K562 (cell line): ENCODE measurements around the gene PAX5. TPM values are rescaled to one million over a fixed set of nuclear protein-coding genes. Genes with fewer than 3 reads are reported as not detected.

Source experiments
- ATAC-seq: fragments of 200-7000 bp; cut with Tn5 transposase; 3 replicates; pipeline ENCODE4 v1.9.1; 2020; ENCODE audit warnings: moderate library complexity
- BruUV-seq: library from RNA; stranded (reverse); fragments of 400-500 nt; replicated peaks from 2 replicates; lab custom pipeline; 2021; lab: Mats Ljungman, UMichigan
- CTCF ChIA-PET: fragments of 300-600 bp; formaldehyde crosslinking; extraction: SDS; loops from one replicate; lab custom pipeline; 2021; ENCODE audit warnings: low intra/inter-chr PET ratio; lab: Yijun Ruan, JAX
- POLR2A ChIA-PET: fragments of 300-600, 350-650 bp; sonication (Branson Sonifier 250); formaldehyde crosslinking; extraction: SDS; loops from one replicate; lab custom pipeline; 2021; ENCODE audit warnings: antibody characterized with exemption, inconsistent platforms; lab: Yijun Ruan, JAX
- DNase-seq, 4 experiments: peaks; one replicate each; pipeline versions ENCODE4 v3.0.0 to v3.0.0-alpha.2; 2011 to 2018; ENCODE audit warnings: low spot score in 3 of 4, mixed read lengths in 3 of 4; ENCODE audit errors: extremely low read depth in 1 of 4
- FAIRE-seq: peaks from 2 replicates; lab custom pipeline; 2011; peaks lifted over from hg19 to GRCh38; lab: Jason Lieb, UNC
- H2AFZ ChIP-seq: 2 replicates; pipeline ENCODE4 v1.6.0; 2011; ENCODE audit warnings: low read depth, low read length, control low read depth, inconsistent platforms
- H3K27ac ChIP-seq: fragments of 200-600 bp; 3 replicates; pipeline ENCODE4 v1.8.0; 2011; ENCODE audit warnings: low read depth, mild to moderate bottlenecking, control low read depth, inconsistent platforms, low read length, moderate library complexity, mixed read lengths; ENCODE audit errors: extremely low read depth
- H3K27me3 ChIP-seq, 2 experiments: fragments of 300-600 bp in 1 of 2; 2 replicates in 1 of 2; 3 replicates in 1 of 2; pipeline versions ENCODE4 v1.6.0 to v1.8.0; 2011; ENCODE audit warnings: inconsistent platforms in 2 of 2, low read length in 2 of 2, mild to moderate bottlenecking in 1 of 2, mixed read lengths in 1 of 2, moderate library complexity in 1 of 2; ENCODE audit not compliant: control insufficient read depth in 2 of 2, insufficient read depth in 2 of 2
- H3K36me3 ChIP-seq: fragments of 300-600 bp; 3 replicates; pipeline ENCODE4 v1.8.0; 2011; ENCODE audit warnings: mild to moderate bottlenecking, low read length, inconsistent platforms; ENCODE audit not compliant: control insufficient read depth, insufficient read depth
- H3K4me1 ChIP-seq, 2 experiments: fragments of 200-600 bp in 1 of 2; replicated peaks in 1 of 2; 2 replicates in 1 of 2; 3 replicates in 1 of 2; pipeline versions ENCODE4 v1.5.1 to v1.8.0; 2011; ENCODE audit warnings: inconsistent platforms in 2 of 2, low read length in 2 of 2, mild to moderate bottlenecking in 1 of 2, mixed read lengths in 1 of 2, moderate library complexity in 1 of 2; ENCODE audit not compliant: control insufficient read depth in 2 of 2, insufficient read depth in 2 of 2
- H3K4me2 ChIP-seq: 2 replicates; pipeline ENCODE4 v1.6.1; 2011; ENCODE audit warnings: low read length, control low read depth, inconsistent platforms, mixed read lengths; ENCODE audit not compliant: insufficient read depth
- H3K4me3 ChIP-seq: fragments of 200-600 bp; sonication (generic), shearing (Covaris generic); 2 replicates; pipeline ENCODE4 v1.5.1; 2016; ENCODE audit warnings: control low read depth, inconsistent platforms
- H3K79me2 ChIP-seq: fragments of 200-600 bp; 3 replicates; pipeline ENCODE4 v1.8.0; 2011; ENCODE audit warnings: low read length, inconsistent platforms; ENCODE audit not compliant: control insufficient read depth, insufficient read depth
- H3K9ac ChIP-seq, 2 experiments: 2 replicates each; pipeline versions ENCODE4 v1.6.0 to v1.6.1; 2011; ENCODE audit warnings: low read depth in 2 of 2, low read length in 2 of 2, control low read depth in 1 of 2, inconsistent platforms in 1 of 2, mild to moderate bottlenecking in 1 of 2, mixed read lengths in 1 of 2; ENCODE audit not compliant: insufficient read depth in 1 of 2
- H3K9me1 ChIP-seq: one replicate; pipeline ENCODE4 v1.6.0; 2011; ENCODE audit warnings: inconsistent platforms, mild to moderate bottlenecking, low read length, moderate library complexity; ENCODE audit not compliant: control insufficient read depth, insufficient read depth
- H3K9me3 ChIP-seq: replicated peaks from 2 replicates; pipeline ENCODE4 v1.5.1; 2011; ENCODE audit warnings: low read depth, low read length, inconsistent platforms; ENCODE audit not compliant: control insufficient read depth, insufficient read depth
- H4K20me1 ChIP-seq: replicated peaks from 2 replicates; pipeline ENCODE4 v1.6.1; 2011; ENCODE audit warnings: low read length, inconsistent platforms, mixed read lengths; ENCODE audit not compliant: control insufficient read depth, insufficient read depth
- ARID2 ChIP-seq: fragments of 450-650 bp; IDR thresholded peaks from 2 replicates; pipeline ENCODE4 v1.6.1; 2017; ENCODE audit warnings: antibody characterized with exemption, mild to moderate bottlenecking
- CCNT2 ChIP-seq: IDR thresholded peaks from 2 replicates; pipeline ENCODE4 v1.6.1; 2011; ENCODE audit warnings: borderline replicate concordance, low read depth, mild to moderate bottlenecking, moderate library complexity, mixed read lengths, low read length; ENCODE audit not compliant: insufficient read length; ENCODE audit errors: extremely low read depth
- DNMT1 ChIP-seq: fragments of 450-650 bp; IDR thresholded peaks from 2 replicates; pipeline ENCODE4 v1.6.1; 2016; ENCODE audit warnings: antibody characterized with exemption, mild to moderate bottlenecking
- E2F5 ChIP-seq: sonication (generic); formaldehyde crosslinking; IDR thresholded peaks from 2 replicates; pipeline ENCODE4 v1.8.0; 2022; ENCODE audit warnings: mild to moderate bottlenecking, missing genetic modification reagents
- EWSR1 ChIP-seq: fragments of 450-650 bp; IDR thresholded peaks from 2 replicates; pipeline ENCODE4 v1.6.1; 2018; ENCODE audit warnings: borderline replicate concordance, mild to moderate bottlenecking, low read depth, moderate library complexity; ENCODE audit not compliant: partially characterized antibody
- FOS ChIP-seq: IDR thresholded peaks from 3 replicates; pipeline ENCODE4 v1.6.1; 2011; ENCODE audit not compliant: insufficient read length; ENCODE audit errors: extremely low read depth
- GABPA ChIP-seq: fragments of 200-800 bp; sonication (Bioruptor generic); conservative IDR thresholded peaks from 2 replicates; pipeline ENCODE4 v1.6.1; 2016; ENCODE audit warnings: low read depth, missing genetic modification characterization, missing compliant biosample characterization
- GTF2E2 ChIP-seq: fragments of 200-800 bp; sonication (Bioruptor generic); IDR thresholded peaks from 2 replicates; pipeline ENCODE4 v1.6.1; 2016; ENCODE audit warnings: missing genetic modification characterization, missing compliant biosample characterization
- MAFK ChIP-seq: IDR thresholded peaks from 2 replicates; pipeline ENCODE4 v1.6.1; 2011; ENCODE audit warnings: low read length, improper control_type of control experiment
- MEF2D ChIP-seq: conservative IDR thresholded peaks from 2 replicates; pipeline ENCODE4 v1.6.1; 2016; ENCODE audit warnings: low read depth, missing genetic modification characterization, missing compliant biosample characterization
- NFE2L1 ChIP-seq: fragments of 450-650 bp; IDR thresholded peaks from 2 replicates; pipeline ENCODE4 v1.6.1; 2016; ENCODE audit warnings: missing genetic modification characterization, low read depth, mild to moderate bottlenecking, missing compliant biosample characterization, moderate library complexity, borderline replicate concordance
- NR2C1 ChIP-seq, 2 experiments: fragments of 450-650 bp; IDR thresholded peaks; 2 replicates each; pipeline ENCODE4 v1.6.1; 2017; ENCODE audit warnings: mild to moderate bottlenecking in 2 of 2, antibody characterized with exemption in 1 of 2, inconsistent platforms in 1 of 2, missing compliant biosample characterization in 1 of 2, missing genetic modification characterization in 1 of 2
- PHF20 ChIP-seq: fragments of 450-650 bp; IDR thresholded peaks from 2 replicates; pipeline ENCODE4 v1.6.1; 2018; ENCODE audit not compliant: partially characterized antibody
- POLR2B ChIP-seq: fragments of 450-650 bp; IDR thresholded peaks from 2 replicates; pipeline ENCODE4 v1.6.1; 2018; ENCODE audit warnings: low read depth; ENCODE audit not compliant: partially characterized antibody
- TSC22D4 ChIP-seq: fragments of 450-650 bp; IDR thresholded peaks from 2 replicates; pipeline ENCODE4 v1.6.1; 2016; ENCODE audit warnings: missing genetic modification characterization, missing biosample characterization, control low read depth
- ZNF224 ChIP-seq: sonication (generic); formaldehyde crosslinking; IDR thresholded peaks from 2 replicates; pipeline ENCODE4 v1.8.0; 2022; ENCODE audit warnings: mild to moderate bottlenecking, missing genetic modification reagents
- WGBS: fragments of 100-300 bp; shearing (Covaris generic); methylation state at CpG from one replicate; pipeline ENCODE4 v1.1.6; 2016; ENCODE audit warnings: low coverage, mixed read lengths; ENCODE audit not compliant: insufficient coverage; ENCODE audit errors: missing lambda C conversion rate; 5-methylcytosine and 5-hydroxymethylcytosine counted together
- in situ Hi-C: fragments of 300-500 bp; cut with MboI; formaldehyde crosslinking; loops from 4 replicates; pipeline ENCODE4 v1.15.0; 2018; ENCODE audit warnings: inconsistent platforms, mixed read lengths
- intact Hi-C: fragments of 100-400 bp; cut with micrococcal nuclease; formaldehyde crosslinking; loops from 2 replicates; pipeline ENCODE4 v1.14.2; 2022
- polyA plus RNA-seq, 8 experiments: library from polyadenylated mRNA; depleted of rRNA in 4 of 8; stranded (reverse) in 5 of 8; unstranded in 3 of 8; fragments of >200 nt; fragmentation: Nextera tagmentation in 2 of 8; fragmentation: Illumina TruSeq in 1 of 8; extraction: Ambion mirVana in 2 of 8; extraction: Trizol in 1 of 8; gene quantifications; 2 replicates each; pipeline versions ENCODE4 v1.2.1 to v1.2.3, GENCODE V29; 2011 to 2014; ENCODE audit warnings: inconsistent platforms in 1 of 8, missing spikeins in 1 of 8
- total RNA-seq, 7 experiments: library from RNA; depleted of rRNA in 6 of 7; stranded (reverse); fragments of >200 nt in 6 of 7; fragmentation: Illumina TruSeq in 2 of 7; extraction: Trizol in 2 of 7; gene quantifications; 2 replicates each; pipeline versions ENCODE4 v1.2.1 to v1.2.3, GENCODE V29; 2011 to 2021; ENCODE audit warnings: low replicate concordance in 1 of 7
- TF ChIP-seq, protein P1 (sequence below): fragments of 250-450 bp; sonication (Bioruptor Pico); IDR thresholded peaks from 2 replicates; pipeline ENCODE4 v1.8.0; 2021; ENCODE audit warnings: mild to moderate bottlenecking, moderate library complexity

Gene PAX5
- total and polyA plus RNA-seq, 9 of the 15 experiments (the other 6 are each of a cell fraction or from before 2014, with no cell fraction given), result 0.03 to 0.09 TPM; not detected in 7

GRCh38 chr9:36840898-36841536 is 193.1 kb downstream of the PAX5 start (continued):
- TF ChIP-seq GTF2E2 (tag) (no peak), NFE2L1 (tag) (no peak), NR2C1 (IDR thresholded peaks at IDR 0.05) (no peak), NR2C1 (tag; IDR thresholded peaks at IDR 0.05) (no peak)

DNA sequence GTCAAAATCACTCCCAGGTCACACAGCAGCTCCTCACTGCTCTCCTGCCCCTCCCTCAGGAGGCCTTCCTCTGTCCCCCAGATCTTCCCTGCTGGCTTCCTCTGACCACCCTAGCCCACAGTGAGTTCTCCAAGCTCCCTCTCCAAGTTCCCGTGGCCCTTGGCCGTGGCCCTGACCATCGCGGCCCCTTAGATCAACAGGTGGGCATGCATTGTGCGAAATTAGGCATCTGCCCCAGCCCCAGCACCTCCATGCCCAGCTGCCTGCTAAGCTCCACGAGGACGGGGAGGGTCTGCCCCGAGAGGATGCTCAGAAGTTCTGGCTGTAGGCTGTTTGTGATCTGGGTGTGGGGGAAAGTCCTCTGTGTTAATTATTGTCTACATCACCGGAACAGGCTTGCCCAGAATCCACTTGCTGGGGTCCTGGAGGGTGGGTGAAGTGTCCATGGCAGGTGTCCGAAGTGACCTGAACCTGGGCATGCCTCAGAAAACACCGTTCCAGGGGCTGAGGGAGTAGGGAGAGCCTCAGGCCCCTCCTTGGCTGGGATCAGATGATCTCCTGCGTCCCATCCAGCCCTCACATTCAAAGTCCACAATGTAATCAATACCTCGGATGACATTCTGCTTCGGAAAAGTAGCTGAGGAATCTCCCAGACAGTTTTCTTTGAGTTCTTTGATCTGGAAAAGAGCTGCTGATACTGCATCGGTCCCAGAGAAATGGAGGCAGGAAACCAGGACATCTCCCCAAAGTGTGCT is 194.8 kb downstream of the PAX5 start:
- intact Hi-C loops, result no loop called here
- Histone ChIP-seq H3K27me3 (peaks cover 0 to 18% of the 10 kb centered on the region in 2 experiments; a peak in 2 of 5 replicates), H3K4me1 (no peaks in the 10 kb centered on the region), H3K27ac (no peak overlapping the region), H3K9me3 (no peaks in the 10 kb centered on the region), H2AFZ (no peak overlapping the region), H3K79me2 (no peaks in the 10 kb centered on the region), H3K4me2 (no peak overlapping the region), H3K36me3 (no peaks in the 10 kb centered on the region), H4K20me1 (no peaks in the 10 kb centered on the region), H3K9ac (no peak overlapping the region), H3K9me1 (no peaks in the 10 kb centered on the region), H3K4me3 (no peak overlapping the region)
- no peak for DNase-seq
- FAIRE-seq, result no peak
- in situ Hi-C loops, result no loop called here
- CTCF ChIA-PET, result no interaction called here
- no TSS peak for BruUV-seq
- ATAC-seq, result no peak
- POLR2A ChIA-PET, result interaction anchor here (0.7 to 1.4 kb wide), 2 partner anchors 10 to 771 kb away, joined by 3 to 4 read pairs; no protein-coding TSS in a partner anchor
- 1% methylated on average over 11 of the region's 15 CpGs for WGBS
- TF ChIP-seq TSC22D4 (tag), result no peak
- TF ChIP-seq CCNT2, result no peak
- no peak for TF ChIP-seq ZNF224 (CRISPR knock-in tag)
- TF ChIP-seq ARID2, result no peak
- no peak for TF ChIP-seq E2F5
- TF ChIP-seq, protein P1, sequence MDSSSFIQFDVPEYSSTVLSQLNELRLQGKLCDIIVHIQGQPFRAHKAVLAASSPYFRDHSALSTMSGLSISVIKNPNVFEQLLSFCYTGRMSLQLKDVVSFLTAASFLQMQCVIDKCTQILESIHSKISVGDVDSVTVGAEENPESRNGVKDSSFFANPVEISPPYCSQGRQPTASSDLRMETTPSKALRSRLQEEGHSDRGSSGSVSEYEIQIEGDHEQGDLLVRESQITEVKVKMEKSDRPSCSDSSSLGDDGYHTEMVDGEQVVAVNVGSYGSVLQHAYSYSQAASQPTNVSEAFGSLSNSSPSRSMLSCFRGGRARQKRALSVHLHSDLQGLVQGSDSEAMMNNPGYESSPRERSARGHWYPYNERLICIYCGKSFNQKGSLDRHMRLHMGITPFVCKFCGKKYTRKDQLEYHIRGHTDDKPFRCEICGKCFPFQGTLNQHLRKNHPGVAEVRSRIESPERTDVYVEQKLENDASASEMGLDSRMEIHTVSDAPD (CRISPR knock-in tag), result no peak
- TF ChIP-seq DNMT1, result no peak
- TF ChIP-seq PHF20, result no peak
- TF ChIP-seq POLR2B, result no peak
- TF ChIP-seq MAFK, result no peak
- no peak for TF ChIP-seq EWSR1
- TF ChIP-seq GABPA (tag), result no peak
- no peak for TF ChIP-seq MEF2D (tag)
- no peak for TF ChIP-seq FOS
